GM13977 (cell line): Measurements from ENCODE around the gene BCAP29.

Source experiments
- DNase-seq: peaks from one replicate; pipeline ENCODE4 v3.0.0; 2012; ENCODE audit warnings: low spot score
- in situ Hi-C: fragments of 300-500 bp; cut with MboI; formaldehyde crosslinking; loops from one replicate; pipeline ENCODE4 v1.12.0; 2022; ENCODE audit warnings: low sequenced_read_pairs, low pct_unique_long_range_greater_than_20kb, mixed read lengths, inconsistent platforms; ENCODE audit not compliant: unreplicated experiment
- TF ChIP-seq, protein P1 (sequence below): IDR thresholded peaks from 2 replicates; pipeline ENCODE4 v1.5.1; 2012; ENCODE audit warnings: mild to moderate bottlenecking, control low read depth; ENCODE audit not compliant: insufficient read depth; ENCODE audit errors: extremely low read depth, missing control alignments

BCAP29 gene

DNA sequence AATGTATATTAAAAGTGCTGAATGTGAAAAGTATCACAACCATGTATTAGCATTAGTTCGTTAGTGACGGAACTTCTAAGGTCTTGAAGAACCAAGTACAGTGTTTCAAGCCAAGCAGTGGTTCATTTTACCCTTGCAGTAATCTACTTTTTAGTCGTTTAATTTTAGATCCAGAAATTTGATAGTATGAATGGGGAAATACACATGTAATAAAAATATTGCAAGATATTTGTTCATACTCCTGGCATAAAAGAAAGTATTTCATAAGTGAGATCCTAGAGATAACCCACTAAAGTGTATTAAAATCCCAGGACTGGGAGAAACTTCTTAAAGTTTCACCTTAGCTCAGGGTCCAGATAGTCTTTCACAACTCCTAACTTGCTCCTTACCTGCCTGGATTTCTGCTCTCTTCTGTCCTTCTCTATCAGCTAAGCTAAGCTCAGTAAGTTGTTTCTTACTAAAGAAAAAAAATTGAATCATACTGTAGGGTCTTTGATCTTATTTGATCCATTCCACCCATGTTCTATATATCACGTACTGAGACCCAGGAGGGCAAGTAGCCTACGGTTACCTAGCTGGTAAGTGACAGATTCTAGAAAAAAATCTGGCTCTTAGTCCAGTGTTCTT, 1.5 kb downstream of the BCAP29 start:
- in situ Hi-C loops = no loop called here
- DNase-seq = no peak
- TF ChIP-seq, protein P1, sequence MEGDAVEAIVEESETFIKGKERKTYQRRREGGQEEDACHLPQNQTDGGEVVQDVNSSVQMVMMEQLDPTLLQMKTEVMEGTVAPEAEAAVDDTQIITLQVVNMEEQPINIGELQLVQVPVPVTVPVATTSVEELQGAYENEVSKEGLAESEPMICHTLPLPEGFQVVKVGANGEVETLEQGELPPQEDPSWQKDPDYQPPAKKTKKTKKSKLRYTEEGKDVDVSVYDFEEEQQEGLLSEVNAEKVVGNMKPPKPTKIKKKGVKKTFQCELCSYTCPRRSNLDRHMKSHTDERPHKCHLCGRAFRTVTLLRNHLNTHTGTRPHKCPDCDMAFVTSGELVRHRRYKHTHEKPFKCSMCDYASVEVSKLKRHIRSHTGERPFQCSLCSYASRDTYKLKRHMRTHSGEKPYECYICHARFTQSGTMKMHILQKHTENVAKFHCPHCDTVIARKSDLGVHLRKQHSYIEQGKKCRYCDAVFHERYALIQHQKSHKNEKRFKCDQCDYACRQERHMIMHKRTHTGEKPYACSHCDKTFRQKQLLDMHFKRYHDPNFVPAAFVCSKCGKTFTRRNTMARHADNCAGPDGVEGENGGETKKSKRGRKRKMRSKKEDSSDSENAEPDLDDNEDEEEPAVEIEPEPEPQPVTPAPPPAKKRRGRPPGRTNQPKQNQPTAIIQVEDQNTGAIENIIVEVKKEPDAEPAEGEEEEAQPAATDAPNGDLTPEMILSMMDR = no peak

DNA sequence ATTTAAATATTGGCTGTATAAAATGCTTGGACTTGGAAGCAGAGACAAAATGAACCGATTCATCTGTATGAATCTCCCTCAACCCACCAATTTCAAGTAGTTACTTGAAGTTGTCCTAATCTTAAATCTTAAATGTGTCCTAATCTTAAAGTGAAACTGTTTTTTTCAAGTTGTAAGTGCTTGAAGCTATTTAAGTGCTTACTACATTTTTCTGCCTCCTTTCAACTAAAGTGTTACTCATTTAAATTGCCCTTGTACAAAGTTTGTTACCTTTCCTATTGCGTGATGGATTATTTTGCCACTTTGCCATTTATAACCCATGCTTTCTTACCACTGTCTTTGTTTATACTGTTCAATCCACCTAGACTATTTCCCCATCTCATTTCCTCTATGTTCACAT, 2.8 kb downstream of the BCAP29 start:
- TF ChIP-seq, protein P1 = no peak
- DNase-seq = no peak
- in situ Hi-C loops = no loop called here

GRCh38 chr7:107584716-107585115, 4.7 kb downstream of the BCAP29 start:
- in situ Hi-C loops = no loop called here
- no peak for DNase-seq
- TF ChIP-seq, protein P1 = no peak

DNA sequence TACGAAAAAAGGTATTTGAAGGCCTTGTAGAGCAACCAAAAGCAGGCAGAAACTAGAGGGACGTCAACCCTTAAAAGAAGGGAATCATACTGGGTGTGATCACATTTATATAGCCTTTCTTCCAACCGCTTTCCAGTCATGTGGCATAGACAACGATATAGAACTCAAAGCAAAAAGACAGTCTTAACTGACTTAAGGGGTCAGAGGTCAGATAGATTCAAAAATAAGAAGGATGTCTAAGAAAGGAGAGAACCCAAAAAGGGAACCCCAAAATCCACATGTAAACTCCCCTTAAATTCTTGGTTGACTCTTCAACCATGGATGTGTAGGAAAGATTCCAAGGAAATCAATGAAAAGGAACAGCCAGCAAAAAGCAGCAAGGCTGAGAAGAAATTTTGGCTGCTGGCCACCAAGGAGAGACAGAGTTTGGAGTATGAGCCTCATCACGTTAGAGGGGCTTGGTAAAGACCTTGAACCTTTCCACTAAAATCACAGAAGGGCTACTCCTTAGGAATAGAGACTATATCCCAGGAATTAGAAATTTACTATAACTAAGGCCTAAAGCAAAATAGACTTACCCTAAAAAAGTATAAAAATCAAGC, 8.6 kb downstream of the BCAP29 start:
- DNase-seq = no peak
- TF ChIP-seq, protein P1 = no peak

GRCh38 chr7:107591421-107591820, 11.4 kb downstream of the BCAP29 start:
- TF ChIP-seq, protein P1 = no peak
- in situ Hi-C loops = no loop called here

More for the DNA sequence above, 8.6 kb downstream of the BCAP29 start:
- in situ Hi-C loops = no loop called here

DNA sequence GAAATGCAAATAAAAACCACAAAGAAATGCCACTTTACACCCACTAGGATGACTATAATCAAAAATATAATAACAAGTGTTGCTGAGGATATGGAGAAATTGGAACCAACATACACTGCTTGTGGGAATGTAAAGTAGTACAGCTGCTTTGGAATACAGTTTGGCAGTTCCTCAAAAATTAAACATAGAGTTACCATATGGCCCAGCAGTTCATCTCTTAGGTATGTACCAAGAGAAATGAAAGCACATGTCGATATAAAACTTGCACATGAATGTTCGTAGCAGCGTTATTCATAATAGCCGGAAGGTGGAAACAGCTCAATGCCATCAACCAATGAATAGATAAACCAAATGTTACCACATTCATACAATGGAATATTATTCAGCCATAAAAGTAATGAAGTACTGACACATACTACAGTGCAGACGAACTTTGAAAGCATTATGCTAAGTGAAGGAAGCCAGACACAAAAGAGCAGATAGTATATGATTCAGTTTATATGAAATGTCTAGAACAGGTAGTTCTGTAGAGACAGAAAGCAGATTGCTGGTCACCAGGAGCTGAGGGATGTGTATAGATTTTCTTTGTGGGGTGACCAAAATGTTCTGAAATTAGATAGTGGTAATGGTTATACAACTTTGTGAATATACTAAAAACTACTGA, 12.4 kb downstream of the BCAP29 start:
- no peak for DNase-seq
- in situ Hi-C loops = no loop called here
- TF ChIP-seq, protein P1 = no peak

More at GRCh38 chr7:107591421-107591820, 11.4 kb downstream of the BCAP29 start:
- no peak for DNase-seq
